Chondrocyte (in vitro differentiated cells): ENCODE measurements around the gene HUNK. TPM values are rescaled to one million over a fixed set of nuclear protein-coding genes. Genes with fewer than 3 reads are reported as not detected.

Experiments used
- DNase-seq: peaks from one replicate; pipeline ENCODE4 v3.0.0; 2021; ENCODE audit warnings: mixed read lengths, low spot score
- H3K27ac Mint-ChIP-seq: one replicate; pipeline ENCODE4 v1.8.0; 2021; ENCODE audit warnings: mild to moderate bottlenecking, moderate library complexity, mixed read lengths; ENCODE audit not compliant: unreplicated experiment
- H3K27me3 Mint-ChIP-seq: 2 replicates; pipeline ENCODE4 v1.8.0; 2021; ENCODE audit warnings: low read depth, mixed read lengths
- H3K36me3 Mint-ChIP-seq: 2 replicates; pipeline ENCODE4 v1.8.0; 2021; ENCODE audit warnings: low read depth, mixed read lengths
- H3K4me1 Mint-ChIP-seq: 2 replicates; pipeline ENCODE4 v1.8.0; 2021; ENCODE audit warnings: low read depth, mild to moderate bottlenecking, mixed read lengths
- H3K4me3 Mint-ChIP-seq: one replicate; pipeline ENCODE4 v1.8.0; 2021; ENCODE audit warnings: mild to moderate bottlenecking, moderate library complexity, mixed read lengths; ENCODE audit not compliant: unreplicated experiment
- H3K9me3 Mint-ChIP-seq: 2 replicates; pipeline ENCODE4 v1.8.0; 2021; ENCODE audit warnings: low read depth, mixed read lengths
- total RNA-seq: library from RNA; stranded (reverse); gene quantifications from 3 replicates; pipeline ENCODE4 v1.2.1, GENCODE V29; 2021
- TF ChIP-seq, protein P1 (sequence below): fragments of 200-600 bp; sonication (generic); IDR thresholded peaks from 2 replicates; pipeline ENCODE4 v1.5.0; 2021; ENCODE audit warnings: antibody characterized with exemption, mild to moderate bottlenecking, moderate library complexity

The HUNK gene
- total RNA-seq, 1 donor from 2014 or later, result 1.6 TPM

GRCh38 chr21:31921079-31921478 lies 48.3 kb downstream of the HUNK start:
- Mint-ChIP-seq H3K36me3 (no peaks in the 10 kb centered on the region), H3K27me3 (no peaks in the 10 kb centered on the region), H3K4me3 (no peak overlapping the region), H3K4me1 (no peaks in the 10 kb centered on the region), H3K9me3 (peaks cover 3% of the 10 kb centered on the region), H3K27ac (no peak overlapping the region)
- TF ChIP-seq, protein P1, sequence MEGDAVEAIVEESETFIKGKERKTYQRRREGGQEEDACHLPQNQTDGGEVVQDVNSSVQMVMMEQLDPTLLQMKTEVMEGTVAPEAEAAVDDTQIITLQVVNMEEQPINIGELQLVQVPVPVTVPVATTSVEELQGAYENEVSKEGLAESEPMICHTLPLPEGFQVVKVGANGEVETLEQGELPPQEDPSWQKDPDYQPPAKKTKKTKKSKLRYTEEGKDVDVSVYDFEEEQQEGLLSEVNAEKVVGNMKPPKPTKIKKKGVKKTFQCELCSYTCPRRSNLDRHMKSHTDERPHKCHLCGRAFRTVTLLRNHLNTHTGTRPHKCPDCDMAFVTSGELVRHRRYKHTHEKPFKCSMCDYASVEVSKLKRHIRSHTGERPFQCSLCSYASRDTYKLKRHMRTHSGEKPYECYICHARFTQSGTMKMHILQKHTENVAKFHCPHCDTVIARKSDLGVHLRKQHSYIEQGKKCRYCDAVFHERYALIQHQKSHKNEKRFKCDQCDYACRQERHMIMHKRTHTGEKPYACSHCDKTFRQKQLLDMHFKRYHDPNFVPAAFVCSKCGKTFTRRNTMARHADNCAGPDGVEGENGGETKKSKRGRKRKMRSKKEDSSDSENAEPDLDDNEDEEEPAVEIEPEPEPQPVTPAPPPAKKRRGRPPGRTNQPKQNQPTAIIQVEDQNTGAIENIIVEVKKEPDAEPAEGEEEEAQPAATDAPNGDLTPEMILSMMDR, result no peak
- no peak for DNase-seq

GRCh38 chr21:31922881-31923280 lies 50.1 kb downstream of the HUNK start:
- Mint-ChIP-seq H3K4me1 (peaks cover 3% of the 10 kb centered on the region), H3K27ac (no peak overlapping the region), H3K27me3 (no peaks in the 10 kb centered on the region), H3K4me3 (no peak overlapping the region), H3K36me3 (no peaks in the 10 kb centered on the region), H3K9me3 (peaks cover 7% of the 10 kb centered on the region)
- no peak for DNase-seq
- TF ChIP-seq, protein P1, result no peak

- Mint-ChIP-seq H3K27ac (no peak overlapping the region), H3K36me3 (no peaks in the 10 kb centered on the region), H3K27me3 (no peaks in the 10 kb centered on the region), H3K4me3 (no peak overlapping the region), H3K4me1 (peaks cover 12% of the 10 kb centered on the region), H3K9me3 (peaks cover 7% of the 10 kb centered on the region)
- no peak for DNase-seq
- TF ChIP-seq, protein P1, result no peak
Measured at GRCh38 chr21:31923756-31924155, 50.9 kb downstream of the HUNK start.

GRCh38 chr21:31924548-31924947 lies 51.7 kb downstream of the HUNK start:
- peaks cover 15% of the 10 kb centered on the region for H3K4me1 Mint-ChIP-seq
- no peaks in the 10 kb centered on the region for H3K36me3 Mint-ChIP-seq
- H3K9me3 Mint-ChIP-seq, result peaks cover 7% of the 10 kb centered on the region
- H3K27me3 Mint-ChIP-seq, result no peaks in the 10 kb centered on the region
- TF ChIP-seq, protein P1, result no peak
- H3K4me3 Mint-ChIP-seq, result no peak overlapping the region
- no peak for DNase-seq
- H3K27ac Mint-ChIP-seq, result no peak overlapping the region

- Mint-ChIP-seq H3K4me1 (peaks cover 15% of the 10 kb centered on the region), H3K27ac (no peak overlapping the region), H3K4me3 (no peak overlapping the region), H3K9me3 (peaks cover 3% of the 10 kb centered on the region), H3K27me3 (no peaks in the 10 kb centered on the region), H3K36me3 (no peaks in the 10 kb centered on the region)
- TF ChIP-seq, protein P1, result no peak
- no peak for DNase-seq
Measured at GRCh38 chr21:31926498-31926897, 53.7 kb downstream of the HUNK start.
